Right lobe of liver (tissue), 4 donors: ENCODE results near the gene LRCH3.

ENCODE experiments used
- POLR2A ChIP-seq: fragments of 450-650 bp; IDR thresholded peaks from one replicate; pipeline ENCODE4 v1.6.1; 2017; ENCODE audit warnings: antibody characterized with exemption, mild to moderate bottlenecking
- TF ChIP-seq, protein P1 (sequence below), 4 donors: fragments of 200-600 bp in 3 of 4; fragments of 450-650 bp in 1 of 4; IDR thresholded peaks; one replicate each; pipeline versions ENCODE4 v1.5.1 to v1.8.0; 2016 to 2022; ENCODE audit warnings: antibody characterized with exemption in 4 of 4, mild to moderate bottlenecking in 2 of 4
- donor health status: DM: no; HTN: no; CAD: no.
- donor health status: DM: no; HTN: no; CAD: no.
- donor health status: DM: no; HTN: yes; CAD: no.

- TF ChIP-seq, protein P1, sequence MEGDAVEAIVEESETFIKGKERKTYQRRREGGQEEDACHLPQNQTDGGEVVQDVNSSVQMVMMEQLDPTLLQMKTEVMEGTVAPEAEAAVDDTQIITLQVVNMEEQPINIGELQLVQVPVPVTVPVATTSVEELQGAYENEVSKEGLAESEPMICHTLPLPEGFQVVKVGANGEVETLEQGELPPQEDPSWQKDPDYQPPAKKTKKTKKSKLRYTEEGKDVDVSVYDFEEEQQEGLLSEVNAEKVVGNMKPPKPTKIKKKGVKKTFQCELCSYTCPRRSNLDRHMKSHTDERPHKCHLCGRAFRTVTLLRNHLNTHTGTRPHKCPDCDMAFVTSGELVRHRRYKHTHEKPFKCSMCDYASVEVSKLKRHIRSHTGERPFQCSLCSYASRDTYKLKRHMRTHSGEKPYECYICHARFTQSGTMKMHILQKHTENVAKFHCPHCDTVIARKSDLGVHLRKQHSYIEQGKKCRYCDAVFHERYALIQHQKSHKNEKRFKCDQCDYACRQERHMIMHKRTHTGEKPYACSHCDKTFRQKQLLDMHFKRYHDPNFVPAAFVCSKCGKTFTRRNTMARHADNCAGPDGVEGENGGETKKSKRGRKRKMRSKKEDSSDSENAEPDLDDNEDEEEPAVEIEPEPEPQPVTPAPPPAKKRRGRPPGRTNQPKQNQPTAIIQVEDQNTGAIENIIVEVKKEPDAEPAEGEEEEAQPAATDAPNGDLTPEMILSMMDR (IDR thresholded peaks at IDR 0.05) = no peak
- TF ChIP-seq POLR2A = no peak
These were observed 67.5 kb downstream of the LRCH3 start for GRCh38 chr3:197858598-197858997.
